NCI-H146 treated with DMSO at 0.1 percent for 48 hours (cell line): ENCODE measurements around the gene NOL11.
"Not testable (repeated sequence)": the region's sequence is repeated elsewhere in the genome, so short reads cannot be mapped to it uniquely, and the experiment has no call there.

Source experiments
- DNase-seq: peaks from one replicate; lab custom pipeline; 2025; ENCODE audit not compliant: unreplicated experiment; lab: John Stamatoyannopoulos, UW

The NOL11 gene

GRCh38 chr17:67707442-67707841, 10.3 kb upstream of the NOL11 start:
- no peak for DNase-seq

GRCh38 chr17:67708378-67708777, 9.4 kb upstream of the NOL11 start:
- no peak for DNase-seq

- DNase-seq = no peak
These were observed 5.8 kb upstream of the NOL11 start for GRCh38 chr17:67711916-67712315.

GRCh38 chr17:67712375-67712774, 5.4 kb upstream of the NOL11 start:
- DNase-seq = no peak

GRCh38 chr17:67713169-67713568, 4.6 kb upstream of the NOL11 start:
- no peak for DNase-seq

GRCh38 chr17:67716405-67716798, 1.3 kb upstream of the NOL11 start:
- DNase-seq = no peak

- DNase-seq = no peak
These were observed 528 bp upstream of the NOL11 start for GRCh38 chr17:67717192-67717623.

- DNase-seq = no peak
These were observed 697 bp downstream of the NOL11 start for GRCh38 chr17:67718325-67718941.

- DNase-seq = no peak
These were observed 7.6 kb downstream of the NOL11 start for GRCh38 chr17:67725373-67725791.

- DNase-seq = no peak
These were observed 8.1 kb downstream of the NOL11 start for GRCh38 chr17:67725807-67726206.

GRCh38 chr17:67727152-67728039, 9.7 kb downstream of the NOL11 start:
- DNase-seq = not testable (repeated sequence)

GRCh38 chr17:67729903-67730302, 12.2 kb downstream of the NOL11 start:
- DNase-seq = no peak

- DNase-seq = no peak
These were observed 13.0 kb downstream of the NOL11 start for GRCh38 chr17:67730731-67731130.

GRCh38 chr17:67733449-67733848, 15.7 kb downstream of the NOL11 start:
- no peak for DNase-seq

- DNase-seq = no peak
These were observed 19.4 kb downstream of the NOL11 start for GRCh38 chr17:67737145-67737544.

- DNase-seq = no peak
These were observed 24.3 kb downstream of the NOL11 start for GRCh38 chr17:67742025-67742424.

GRCh38 chr17:67746704-67747571, 29.2 kb downstream of the NOL11 start:
- no peak for DNase-seq

- DNase-seq = no peak
These were observed 30.0 kb downstream of the NOL11 start for GRCh38 chr17:67747681-67748235.

GRCh38 chr17:67750067-67750466, 32.3 kb downstream of the NOL11 start:
- no peak for DNase-seq

- DNase-seq = no peak
These were observed 33.7 kb downstream of the NOL11 start for GRCh38 chr17:67751101-67752074.
